Measurements from ENCODE around the gene CTIF.

The CTIF gene

DNA sequence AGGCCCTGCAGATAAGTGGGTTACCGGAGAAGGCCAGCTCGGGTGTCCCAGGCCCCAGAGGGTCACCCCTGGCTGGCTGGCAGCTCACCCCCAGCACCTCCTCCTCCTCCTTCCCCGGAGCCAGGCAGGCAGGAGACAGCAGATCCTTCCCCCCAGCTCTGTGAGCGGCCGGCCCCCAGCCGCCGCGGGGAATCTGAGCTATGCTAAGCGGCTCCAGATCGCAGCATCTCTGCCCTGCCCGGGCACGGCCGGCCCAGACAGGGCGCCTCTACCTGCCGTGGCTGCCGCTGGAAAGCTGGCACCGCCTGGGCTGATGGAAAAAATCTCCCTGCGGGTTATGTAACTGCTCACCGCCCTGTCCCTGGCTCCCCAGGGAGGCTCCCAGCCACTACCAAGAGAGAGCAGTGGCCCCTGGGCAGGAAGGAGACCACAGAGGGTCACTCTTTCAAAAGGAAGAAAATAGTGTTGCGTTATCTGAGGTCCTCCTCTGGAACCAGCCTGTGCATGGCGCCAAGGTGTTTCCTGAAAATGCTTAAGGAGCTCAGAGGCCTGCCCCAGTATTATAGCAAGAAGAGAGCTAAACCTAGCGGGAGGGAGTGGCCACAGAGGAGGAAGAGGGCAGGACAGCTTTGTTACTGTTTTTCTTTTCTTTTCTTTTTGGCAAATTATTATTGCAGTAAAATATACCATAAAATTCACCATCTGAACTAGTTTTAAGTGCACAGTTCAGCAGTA is 233.0 kb downstream of the CTIF start:
- no peak overlapping the region for H3K4me3 ChIP-seq (ENCODE audit: low read depth, low read length)
- TF ChIP-seq, protein P1, sequence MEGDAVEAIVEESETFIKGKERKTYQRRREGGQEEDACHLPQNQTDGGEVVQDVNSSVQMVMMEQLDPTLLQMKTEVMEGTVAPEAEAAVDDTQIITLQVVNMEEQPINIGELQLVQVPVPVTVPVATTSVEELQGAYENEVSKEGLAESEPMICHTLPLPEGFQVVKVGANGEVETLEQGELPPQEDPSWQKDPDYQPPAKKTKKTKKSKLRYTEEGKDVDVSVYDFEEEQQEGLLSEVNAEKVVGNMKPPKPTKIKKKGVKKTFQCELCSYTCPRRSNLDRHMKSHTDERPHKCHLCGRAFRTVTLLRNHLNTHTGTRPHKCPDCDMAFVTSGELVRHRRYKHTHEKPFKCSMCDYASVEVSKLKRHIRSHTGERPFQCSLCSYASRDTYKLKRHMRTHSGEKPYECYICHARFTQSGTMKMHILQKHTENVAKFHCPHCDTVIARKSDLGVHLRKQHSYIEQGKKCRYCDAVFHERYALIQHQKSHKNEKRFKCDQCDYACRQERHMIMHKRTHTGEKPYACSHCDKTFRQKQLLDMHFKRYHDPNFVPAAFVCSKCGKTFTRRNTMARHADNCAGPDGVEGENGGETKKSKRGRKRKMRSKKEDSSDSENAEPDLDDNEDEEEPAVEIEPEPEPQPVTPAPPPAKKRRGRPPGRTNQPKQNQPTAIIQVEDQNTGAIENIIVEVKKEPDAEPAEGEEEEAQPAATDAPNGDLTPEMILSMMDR (IDR thresholded peaks at IDR 0.05; ENCODE audit: control insufficient read depth, extremely low read depth, insufficient read depth): no peak
- no peak for DNase-seq (ENCODE audit: low read depth)

DNA sequence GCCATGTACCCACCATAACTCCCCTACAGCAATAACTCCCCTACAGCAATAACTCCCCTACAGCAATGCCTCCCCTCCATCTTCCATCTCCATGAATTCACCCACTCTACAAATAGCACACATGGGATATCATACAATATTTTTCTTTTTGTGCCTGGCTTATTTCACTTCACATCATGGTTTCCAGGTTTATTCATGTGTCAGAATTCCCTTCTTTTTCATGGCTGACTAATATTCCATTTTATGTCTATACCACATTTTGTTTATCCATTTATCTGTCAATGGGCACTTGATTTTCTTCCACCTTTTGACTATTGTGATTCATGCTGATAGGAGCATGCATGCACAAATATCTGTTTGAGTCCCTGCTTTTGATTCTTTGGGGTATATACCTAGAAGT is 233.6 kb downstream of the CTIF start:
- H3K4me3 ChIP-seq (ENCODE audit: low read depth, low read length): no peak overlapping the region
- TF ChIP-seq, protein P1 (IDR thresholded peaks at IDR 0.05; ENCODE audit: control insufficient read depth, extremely low read depth, insufficient read depth): no peak
- DNase-seq (ENCODE audit: low read depth): no peak

DNA sequence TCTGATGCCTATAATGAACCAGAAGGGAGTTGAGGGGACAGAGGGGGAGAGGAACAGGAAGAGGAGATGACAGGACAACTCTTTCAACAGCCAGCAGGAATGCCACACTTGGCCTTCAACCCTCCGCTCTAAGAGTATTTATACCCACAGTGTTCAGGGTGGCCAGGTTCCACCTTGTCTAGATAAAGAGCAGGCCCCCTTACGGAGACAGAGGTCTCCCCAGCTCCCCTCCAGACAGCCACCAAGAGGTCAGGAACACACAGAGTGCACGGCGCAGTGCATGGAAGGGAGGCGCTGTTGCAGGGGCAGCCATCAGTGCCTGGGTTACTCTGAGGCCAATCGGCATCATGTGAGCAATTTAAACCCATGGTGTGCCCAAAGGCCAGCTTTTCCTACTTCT is 235.0 kb downstream of the CTIF start:
- no peak for DNase-seq (ENCODE audit: low read depth)
- TF ChIP-seq, protein P1 (IDR thresholded peaks at IDR 0.05; ENCODE audit: control insufficient read depth, extremely low read depth, insufficient read depth): no peak
- no peak overlapping the region for H3K4me3 ChIP-seq (ENCODE audit: low read depth, low read length)

DNA sequence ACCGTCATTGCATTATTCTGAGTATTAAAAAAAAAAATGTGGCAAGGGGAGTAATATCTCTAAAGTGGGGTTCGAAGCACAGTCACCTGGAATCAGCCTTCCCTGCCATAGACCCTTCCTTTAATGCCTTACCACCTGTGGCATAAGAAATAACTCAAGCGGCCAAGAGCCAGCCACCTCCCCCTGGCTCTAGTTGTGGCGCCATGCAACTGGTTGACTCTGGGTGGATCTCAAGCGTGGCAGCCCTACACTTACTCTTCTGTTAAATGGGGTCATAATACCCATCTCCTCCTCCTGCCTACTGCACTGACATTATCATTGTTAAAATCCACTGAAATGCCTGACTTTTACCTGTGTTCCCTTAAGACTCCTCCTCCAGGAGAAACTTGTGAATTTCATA is 236.1 kb downstream of the CTIF start:
- no peak overlapping the region for H3K4me3 ChIP-seq (ENCODE audit: low read depth, low read length)
- no peak for DNase-seq (ENCODE audit: low read depth)
- TF ChIP-seq, protein P1 (IDR thresholded peaks at IDR 0.05; ENCODE audit: control insufficient read depth, extremely low read depth, insufficient read depth): no peak

DNA sequence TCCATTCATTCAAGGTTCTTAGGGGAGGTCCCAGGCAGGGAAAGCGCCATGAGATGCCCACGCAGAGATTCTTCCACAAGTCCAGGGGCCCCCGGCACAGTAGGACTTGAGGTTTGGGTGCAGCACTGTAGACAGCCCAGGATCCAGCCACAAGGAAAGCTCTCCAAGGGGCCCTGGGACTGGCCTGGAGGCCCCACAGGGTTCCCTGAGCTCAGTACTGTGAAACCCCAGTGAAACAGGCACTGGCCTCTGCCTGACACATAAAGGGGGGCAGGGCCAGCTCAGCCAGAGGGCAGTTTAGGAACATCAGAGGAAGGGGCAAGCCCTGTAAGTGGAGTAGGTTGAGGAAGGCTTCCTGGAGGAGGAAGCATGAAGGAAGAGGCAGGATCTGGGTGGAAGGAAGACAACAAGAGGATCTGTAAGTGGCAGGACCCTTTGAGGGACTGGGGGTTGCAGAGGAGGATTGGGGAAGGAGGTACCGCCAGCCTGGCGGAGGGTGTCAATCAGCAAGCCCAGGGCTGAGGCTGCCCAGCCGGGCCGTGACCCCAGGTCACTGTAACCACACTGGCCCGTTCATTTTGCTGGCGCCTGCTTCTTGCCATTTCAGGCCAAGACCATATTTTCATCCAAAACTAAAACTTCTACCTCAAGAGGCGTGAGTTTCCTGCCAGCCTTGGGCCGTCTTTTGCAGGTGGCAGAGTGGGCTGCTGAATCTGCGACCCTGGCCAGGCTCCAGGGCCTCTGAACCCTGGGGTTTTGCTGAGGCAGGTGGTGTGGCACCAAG is 236.7 kb downstream of the CTIF start:
- H3K4me3 ChIP-seq (ENCODE audit: low read depth, low read length): no peak overlapping the region
- TF ChIP-seq, protein P1 (IDR thresholded peaks at IDR 0.05; ENCODE audit: control insufficient read depth, extremely low read depth, insufficient read depth): no peak
- no peak for DNase-seq (ENCODE audit: low read depth)

DNA sequence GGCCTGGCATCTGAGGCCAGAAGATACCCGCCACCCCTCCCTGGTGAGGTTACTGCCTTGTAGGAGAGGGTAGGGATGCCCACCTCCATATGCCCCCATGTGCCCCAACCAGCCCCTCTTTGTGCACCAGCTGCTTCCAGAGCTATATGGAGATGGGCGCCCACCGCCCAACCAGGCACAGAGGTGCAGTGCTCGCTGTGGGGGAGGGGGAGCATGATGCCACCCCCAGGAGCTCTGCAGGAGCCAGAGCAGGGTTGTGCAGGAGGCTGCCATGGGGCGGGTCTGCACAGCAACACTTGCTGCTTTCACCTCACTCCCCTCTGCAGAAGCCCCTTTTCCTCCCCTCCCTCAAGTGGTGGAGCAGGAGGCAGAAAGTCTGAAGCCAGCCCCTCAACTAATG is 237.3 kb downstream of the CTIF start:
- H3K4me3 ChIP-seq (ENCODE audit: low read depth, low read length): no peak overlapping the region
- no peak for DNase-seq (ENCODE audit: low read depth)
- TF ChIP-seq, protein P1 (IDR thresholded peaks at IDR 0.05; ENCODE audit: control insufficient read depth, extremely low read depth, insufficient read depth): no peak
